ENCODE measurements around the gene CLDN4.

Gene CLDN4

DNA sequence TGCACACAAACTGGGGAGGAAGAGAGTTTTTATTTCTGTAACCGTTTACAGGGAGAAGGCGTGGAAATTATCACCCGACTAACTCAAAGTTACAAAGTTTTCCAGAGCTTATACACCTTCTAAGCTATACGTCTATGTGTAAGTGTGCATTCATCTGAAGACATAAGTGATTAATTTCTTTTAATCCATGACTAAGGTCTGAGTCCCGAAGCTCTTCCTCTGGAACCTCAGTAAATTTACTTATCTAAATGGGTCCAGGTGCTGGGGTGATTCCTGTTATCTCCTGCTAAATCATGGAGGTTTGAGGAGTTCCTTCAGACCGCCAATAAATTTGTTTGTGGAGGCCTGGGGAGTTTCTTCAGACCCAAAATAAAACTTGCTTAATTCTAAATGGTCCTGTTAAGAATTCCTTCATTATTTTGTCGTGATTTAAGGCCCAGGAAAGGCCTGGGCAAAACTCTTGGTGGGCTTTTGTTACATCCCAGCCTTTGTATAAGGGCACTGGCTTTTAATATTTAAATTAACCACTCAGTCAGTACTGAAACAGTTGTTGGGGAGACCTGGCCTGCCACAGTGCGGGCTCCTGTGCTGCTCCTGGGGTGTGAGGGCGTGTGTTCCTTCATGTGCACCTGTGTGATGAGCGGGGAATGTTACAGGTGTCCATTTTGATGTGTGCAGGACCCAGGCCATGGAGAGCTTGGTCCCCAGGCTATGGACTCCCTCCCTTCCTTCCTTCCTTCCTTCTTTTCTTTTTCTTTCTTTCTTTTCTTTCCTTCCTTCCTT lies 17.3 kb downstream of the CLDN4 start:
- H3K9ac ChIP-seq (ENCODE audit: insufficient read length, low read depth) = no peak overlapping the region
- H3K36me3 ChIP-seq (ENCODE audit: insufficient read depth, insufficient read length, low read length) = no peaks in the 10 kb centered on the region
- peaks cover 9% of the 10 kb centered on the region for H3K4me1 ChIP-seq (ENCODE audit: insufficient read depth, insufficient read length)
- H3K27me3 ChIP-seq (ENCODE audit: insufficient read depth, insufficient read length) = no peaks in the 10 kb centered on the region
- DNase-seq (ENCODE audit: low read depth, low spot score) = no peak
- no peak overlapping the region for H3K4me3 ChIP-seq (ENCODE audit: insufficient read length, low read depth)
- no peaks in the 10 kb centered on the region for H3K9me3 ChIP-seq (ENCODE audit: insufficient read depth, low read length)
- TF ChIP-seq SUZ12 (IDR thresholded peaks at IDR 0.05; ENCODE audit: extremely low read depth, insufficient read depth, insufficient read length) (no peak), YY1 (IDR thresholded peaks at IDR 0.05; ENCODE audit: insufficient read depth, insufficient read length) (no peak), ZNF274 (IDR thresholded peaks at IDR 0.05; ENCODE audit: low read depth, low read length) (no peak)

DNA sequence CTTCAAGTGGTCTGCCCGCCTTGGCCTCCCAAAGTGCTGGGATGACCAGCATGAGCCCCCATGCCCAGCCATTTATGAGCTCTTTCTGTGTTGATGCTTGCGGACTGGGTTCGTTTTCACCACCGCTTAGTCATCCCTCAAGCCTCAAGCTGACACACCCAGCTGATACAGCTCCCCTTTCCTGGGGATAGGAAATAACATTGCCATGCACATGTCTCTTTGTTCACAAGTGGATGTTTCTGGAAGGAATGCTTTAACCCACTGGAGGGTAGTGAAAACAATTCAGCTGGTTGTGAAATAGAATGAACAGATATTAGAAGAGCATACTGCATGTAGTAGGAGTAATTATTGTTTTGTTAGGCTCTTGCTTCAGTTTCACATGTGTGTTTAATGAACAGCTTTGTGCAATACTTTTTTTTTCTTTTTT lies 20.0 kb downstream of the CLDN4 start:
- Histone ChIP-seq H3K27me3 (ENCODE audit: insufficient read depth, insufficient read length) (peaks cover 6% of the 10 kb centered on the region), H3K9me3 (ENCODE audit: insufficient read depth, low read length) (no peaks in the 10 kb centered on the region), H3K9ac (ENCODE audit: insufficient read length, low read depth) (no peak overlapping the region), H3K4me1 (ENCODE audit: insufficient read depth, insufficient read length) (peaks cover 9% of the 10 kb centered on the region), H3K4me3 (ENCODE audit: insufficient read length, low read depth) (no peak overlapping the region), H3K36me3 (ENCODE audit: insufficient read depth, insufficient read length, low read length) (no peaks in the 10 kb centered on the region)
- no peak for TF ChIP-seq ZNF274 (IDR thresholded peaks at IDR 0.05; ENCODE audit: low read depth, low read length)
- no peak for TF ChIP-seq SUZ12 (IDR thresholded peaks at IDR 0.05; ENCODE audit: extremely low read depth, insufficient read depth, insufficient read length)
- TF ChIP-seq YY1 (IDR thresholded peaks at IDR 0.05; ENCODE audit: insufficient read depth, insufficient read length) = no peak
- no peak for DNase-seq (ENCODE audit: low read depth, low spot score)

DNA sequence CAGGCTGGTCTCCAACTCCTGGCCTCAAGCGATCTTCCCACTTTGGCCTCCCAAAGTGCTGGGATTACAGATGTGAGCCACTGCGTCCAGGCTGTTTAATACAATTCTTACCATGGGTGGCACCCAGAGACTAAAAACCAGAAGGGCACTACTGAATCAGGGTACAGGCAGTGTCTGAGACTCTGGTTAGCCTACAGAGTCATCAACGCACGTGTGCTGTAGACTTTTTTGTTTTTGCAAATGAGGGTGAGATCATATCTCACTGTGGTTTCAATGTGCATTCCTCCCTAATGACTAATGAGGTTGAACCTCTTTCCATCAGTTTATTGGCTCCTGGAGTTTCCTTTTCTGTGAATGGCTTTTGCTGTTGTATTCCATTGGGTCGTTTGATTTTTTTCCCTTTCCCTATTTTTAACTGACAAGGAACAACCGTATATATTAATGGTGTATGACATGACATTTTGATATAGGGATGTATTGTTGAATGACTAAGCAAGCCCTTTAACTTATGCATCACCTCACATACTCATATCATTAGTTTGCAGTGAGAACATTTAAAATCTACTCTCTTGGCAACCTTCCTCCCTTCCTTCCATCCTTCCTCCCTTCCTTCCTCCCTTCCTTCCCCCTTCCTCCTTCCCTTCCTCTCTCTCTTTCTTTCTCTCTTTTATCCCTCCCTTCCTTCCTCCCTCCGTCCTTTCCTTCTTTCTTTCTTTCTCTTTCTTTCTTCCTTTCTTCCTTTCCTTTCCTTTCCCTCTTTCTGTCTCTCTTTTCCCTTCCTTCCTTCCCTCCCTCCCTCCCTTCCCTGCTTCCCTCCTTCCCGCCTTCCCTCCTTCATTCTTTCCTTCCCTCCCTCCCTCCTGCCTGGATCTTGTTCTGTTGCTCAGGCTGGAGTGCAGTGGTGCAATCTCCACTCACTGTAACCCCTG lies 20.9 kb downstream of the CLDN4 start:
- H3K36me3 ChIP-seq (ENCODE audit: insufficient read depth, insufficient read length, low read length) = no peaks in the 10 kb centered on the region
- H3K9ac ChIP-seq (ENCODE audit: insufficient read length, low read depth) = no peak overlapping the region
- peaks cover 6% of the 10 kb centered on the region for H3K27me3 ChIP-seq (ENCODE audit: insufficient read depth, insufficient read length)
- DNase-seq (ENCODE audit: low read depth, low spot score) = no peak
- peaks cover 9% of the 10 kb centered on the region for H3K4me1 ChIP-seq (ENCODE audit: insufficient read depth, insufficient read length)
- H3K9me3 ChIP-seq (ENCODE audit: insufficient read depth, low read length) = no peaks in the 10 kb centered on the region
- no peak for TF ChIP-seq YY1 (IDR thresholded peaks at IDR 0.05; ENCODE audit: insufficient read depth, insufficient read length)
- no peak for TF ChIP-seq ZNF274 (IDR thresholded peaks at IDR 0.05; ENCODE audit: low read depth, low read length)
- TF ChIP-seq SUZ12 (IDR thresholded peaks at IDR 0.05; ENCODE audit: extremely low read depth, insufficient read depth, insufficient read length) = no peak
- no peak overlapping the region for H3K4me3 ChIP-seq (ENCODE audit: insufficient read length, low read depth)

DNA sequence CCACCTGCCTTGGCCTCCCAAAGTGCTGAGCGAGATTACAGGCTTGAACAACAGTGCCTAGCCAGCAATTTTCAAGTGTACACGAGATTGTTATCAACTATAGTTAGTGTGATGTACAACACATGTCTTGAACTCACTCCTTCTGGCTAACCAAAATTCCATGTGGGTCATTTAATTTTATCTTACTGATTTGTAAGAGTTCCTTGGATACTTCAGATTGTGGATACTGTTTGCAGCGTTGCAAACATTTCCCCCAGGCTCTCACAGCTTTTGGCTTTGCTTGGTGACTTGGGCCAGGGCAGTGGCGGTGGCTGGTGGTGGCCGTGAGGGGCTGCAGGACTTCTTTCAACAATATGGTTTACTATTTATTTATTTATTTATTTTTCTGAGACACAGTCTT lies 21.7 kb downstream of the CLDN4 start:
- DNase-seq (ENCODE audit: low read depth, low spot score) = no peak
- TF ChIP-seq SUZ12 (IDR thresholded peaks at IDR 0.05; ENCODE audit: extremely low read depth, insufficient read depth, insufficient read length) = no peak
- no peak for TF ChIP-seq YY1 (IDR thresholded peaks at IDR 0.05; ENCODE audit: insufficient read depth, insufficient read length)
- no peak for TF ChIP-seq ZNF274 (IDR thresholded peaks at IDR 0.05; ENCODE audit: low read depth, low read length)
- Histone ChIP-seq H3K36me3 (ENCODE audit: insufficient read depth, insufficient read length, low read length) (no peaks in the 10 kb centered on the region), H3K4me1 (ENCODE audit: insufficient read depth, insufficient read length) (peaks cover 7% of the 10 kb centered on the region), H3K4me3 (ENCODE audit: insufficient read length, low read depth) (no peak overlapping the region), H3K9me3 (ENCODE audit: insufficient read depth, low read length) (no peaks in the 10 kb centered on the region), H3K27me3 (ENCODE audit: insufficient read depth, insufficient read length) (peaks cover 6% of the 10 kb centered on the region), H3K9ac (ENCODE audit: insufficient read length, low read depth) (no peak overlapping the region)

DNA sequence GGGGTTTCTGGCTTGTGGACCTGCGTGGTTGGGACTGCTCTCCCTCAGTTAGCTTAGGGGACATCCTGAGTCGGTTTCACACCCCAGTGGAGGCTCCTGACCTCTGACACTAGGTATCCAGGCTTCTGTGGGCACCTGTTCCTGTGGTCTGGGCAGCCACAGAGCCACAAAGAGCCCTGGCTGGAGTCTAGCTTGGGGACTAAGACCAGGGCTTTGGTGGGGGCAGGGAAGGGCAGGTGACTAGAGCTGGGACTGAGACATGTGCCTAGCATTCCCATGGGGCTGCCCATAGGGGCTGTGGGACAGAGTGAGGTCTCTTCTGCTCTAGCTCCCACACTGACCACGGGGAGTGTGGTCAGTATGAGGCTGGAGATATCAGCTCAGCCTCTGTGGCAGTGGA lies 26.1 kb downstream of the CLDN4 start:
- no peaks in the 10 kb centered on the region for H3K9me3 ChIP-seq (ENCODE audit: insufficient read depth, low read length)
- no peaks in the 10 kb centered on the region for H3K4me1 ChIP-seq (ENCODE audit: insufficient read depth, insufficient read length)
- DNase-seq (ENCODE audit: low read depth, low spot score) = no peak
- no peak overlapping the region for H3K9ac ChIP-seq (ENCODE audit: insufficient read length, low read depth)
- TF ChIP-seq YY1 (IDR thresholded peaks at IDR 0.05; ENCODE audit: insufficient read depth, insufficient read length) = no peak
- no peak for TF ChIP-seq ZNF274 (IDR thresholded peaks at IDR 0.05; ENCODE audit: low read depth, low read length)
- no peak for TF ChIP-seq SUZ12 (IDR thresholded peaks at IDR 0.05; ENCODE audit: extremely low read depth, insufficient read depth, insufficient read length)
- no peaks in the 10 kb centered on the region for H3K36me3 ChIP-seq (ENCODE audit: insufficient read depth, insufficient read length, low read length)
- H3K27me3 ChIP-seq (ENCODE audit: insufficient read depth, insufficient read length) = peaks cover 6% of the 10 kb centered on the region
- no peak overlapping the region for H3K4me3 ChIP-seq (ENCODE audit: insufficient read length, low read depth)

DNA sequence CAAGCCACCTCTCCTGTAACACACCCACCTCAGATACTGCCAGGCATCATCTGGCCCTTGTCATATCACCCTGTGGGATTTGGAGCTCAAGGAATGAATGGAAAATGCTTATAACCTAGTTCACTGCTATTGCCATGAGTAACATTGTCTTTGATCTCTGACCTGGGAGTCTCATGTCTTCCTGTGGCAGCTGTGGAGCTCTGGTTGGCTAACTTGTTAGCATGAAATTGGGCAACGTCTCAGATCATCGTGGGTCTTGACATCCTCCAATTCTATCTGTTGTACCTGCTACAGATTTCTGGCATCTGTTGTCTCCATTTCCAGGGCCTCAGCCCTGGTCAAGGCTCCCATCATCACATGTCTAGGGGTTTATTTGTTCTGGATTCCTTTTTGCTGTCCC lies 28.0 kb downstream of the CLDN4 start:
- peaks cover 6% of the 10 kb centered on the region for H3K27me3 ChIP-seq (ENCODE audit: insufficient read depth, insufficient read length)
- TF ChIP-seq SUZ12 (IDR thresholded peaks at IDR 0.05; ENCODE audit: extremely low read depth, insufficient read depth, insufficient read length) (no peak), ZNF274 (IDR thresholded peaks at IDR 0.05; ENCODE audit: low read depth, low read length) (no peak), YY1 (IDR thresholded peaks at IDR 0.05; ENCODE audit: insufficient read depth, insufficient read length) (no peak)
- H3K36me3 ChIP-seq (ENCODE audit: insufficient read depth, insufficient read length, low read length) = no peaks in the 10 kb centered on the region
- no peak overlapping the region for H3K9ac ChIP-seq (ENCODE audit: insufficient read length, low read depth)
- no peak for DNase-seq (ENCODE audit: low read depth, low spot score)
- no peak overlapping the region for H3K4me3 ChIP-seq (ENCODE audit: insufficient read length, low read depth)
- H3K9me3 ChIP-seq (ENCODE audit: insufficient read depth, low read length) = no peaks in the 10 kb centered on the region
- H3K4me1 ChIP-seq (ENCODE audit: insufficient read depth, insufficient read length) = no peaks in the 10 kb centered on the region

DNA sequence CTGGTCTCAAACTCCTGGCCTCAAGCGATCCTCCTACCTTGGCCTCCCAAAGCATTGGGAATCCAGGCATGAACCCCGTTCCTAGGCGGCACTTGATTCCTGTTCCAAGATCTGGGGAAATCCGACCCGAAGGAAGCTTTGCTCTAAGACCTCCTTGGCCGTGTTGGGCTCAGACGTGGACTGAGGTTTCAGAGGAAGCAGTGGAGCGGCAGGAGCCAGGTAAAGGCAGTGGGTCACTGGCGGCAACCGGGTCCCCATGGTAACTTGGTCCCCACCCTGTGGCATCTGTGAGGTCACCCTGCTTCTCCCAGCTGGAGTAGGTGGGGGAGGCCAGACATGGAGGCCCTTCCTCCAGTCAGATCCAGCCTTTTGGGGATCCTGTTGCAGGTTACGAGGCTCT lies 30.1 kb downstream of the CLDN4 start, which contains the start of gene TMEM270:
Gene TMEM270 (plus strand): TSS at position 301 of the 400 bp plus-strand sequence. CDS start 36 bp downstream, at position 337.
- Histone ChIP-seq H3K4me3 (ENCODE audit: insufficient read length, low read depth) (no peak within 1 kb of the TSS), H3K36me3 (ENCODE audit: insufficient read depth, insufficient read length, low read length) (no peaks in the 10 kb centered on the region), H3K9me3 (ENCODE audit: insufficient read depth, low read length) (no peaks in the 10 kb centered on the region), H3K9ac (ENCODE audit: insufficient read length, low read depth) (no peak within 1 kb of the TSS), H3K27me3 (ENCODE audit: insufficient read depth, insufficient read length) (no peaks in the 10 kb centered on the region), H3K4me1 (ENCODE audit: insufficient read depth, insufficient read length) (no peaks in the 10 kb centered on the region)
- no peak for TF ChIP-seq YY1 (IDR thresholded peaks at IDR 0.05; ENCODE audit: insufficient read depth, insufficient read length)
- no peak for TF ChIP-seq SUZ12 (IDR thresholded peaks at IDR 0.05; ENCODE audit: extremely low read depth, insufficient read depth, insufficient read length)
- no peak for TF ChIP-seq ZNF274 (IDR thresholded peaks at IDR 0.05; ENCODE audit: low read depth, low read length)
- no peak for DNase-seq (ENCODE audit: low read depth, low spot score)
